Small intestine (tissue), 7 donors: ENCODE measurements around the gene DPY19L1. TPM values are rescaled to one million over a fixed set of nuclear protein-coding genes. Genes with fewer than 3 reads are reported as not detected.
"Not testable (repeated sequence)": the region's sequence is repeated elsewhere in the genome, so short reads cannot be mapped to it uniquely, and the experiment has no call there.

Source experiments
- DNase-seq, 2 donors: peaks; one replicate each; pipeline versions ENCODE4 v3.0.0 to v3.0.0-alpha.2; 2013
- FAIRE-seq: peaks from 2 replicates; lab custom pipeline; 2012; peaks lifted over from hg19 to GRCh38; lab: Jason Lieb, UNC
- H3K27ac ChIP-seq, 3 donors: one replicate each; pipeline ENCODE4 v1.5.1; 2013; ENCODE audit warnings: low read length in 2 of 3, mild to moderate bottlenecking in 2 of 3, control low read depth in 1 of 3, inconsistent platforms in 1 of 3, low read depth in 1 of 3, moderate library complexity in 1 of 3
- H3K27me3 ChIP-seq, 3 donors: one replicate each; pipeline ENCODE4 v1.6.1; 2013; ENCODE audit warnings: low read length in 3 of 3, inconsistent platforms in 1 of 3; ENCODE audit not compliant: control insufficient read depth in 3 of 3, insufficient read depth in 3 of 3
- H3K36me3 ChIP-seq, 3 donors: one replicate each; pipeline ENCODE4 v1.6.1; 2013; ENCODE audit warnings: low read length in 3 of 3, inconsistent platforms in 1 of 3, low read depth in 1 of 3, mild to moderate bottlenecking in 1 of 3, moderate library complexity in 1 of 3; ENCODE audit not compliant: control insufficient read depth in 3 of 3, insufficient read depth in 2 of 3
- H3K4me1 ChIP-seq, 3 donors: one replicate each; pipeline ENCODE4 v1.6.1; 2013; ENCODE audit warnings: low read length in 2 of 3, inconsistent platforms in 1 of 3, low read depth in 1 of 3, mild to moderate bottlenecking in 1 of 3, moderate library complexity in 1 of 3; ENCODE audit not compliant: control insufficient read depth in 3 of 3, insufficient read depth in 2 of 3
- H3K4me3 ChIP-seq, 3 donors: one replicate each; pipeline ENCODE4 v1.5.1; 2013; ENCODE audit warnings: low read length in 3 of 3, control low read depth in 1 of 3, inconsistent platforms in 1 of 3, low read depth in 1 of 3, mild to moderate bottlenecking in 1 of 3, moderate library complexity in 1 of 3
- H3K9me3 ChIP-seq, 2 donors: one replicate each; pipeline ENCODE4 v1.6.1; 2013; ENCODE audit warnings: low read depth in 1 of 2, low read length in 1 of 2; ENCODE audit not compliant: control insufficient read depth in 2 of 2, insufficient read depth in 1 of 2
- WGBS, 3 donors: extraction: QIAGEN DNeasy Blood & Tissue Kit; methylation state at CpG; one replicate each; pipeline ENCODE4 v1.1.7; 2013; 5-methylcytosine and 5-hydroxymethylcytosine counted together
- polyA plus RNA-seq, 4 donors: library from polyadenylated mRNA; stranded (reverse) in 3 of 4; unstranded in 1 of 4; fragments of 200-250 nt in 3 of 4; fragments of 120-200 nt in 1 of 4; gene quantifications; one replicate each; pipeline versions ENCODE4 v1.2.1 to v1.2.3, GENCODE V29; 2013
- donor health status: healthy with polysubstance abuse.
- donor health status: control.
- donor health status: control.
- donor health status: Bipolar disorder and iron deficiency.
- donor health status: healthy.

Gene DPY19L1
- polyA plus RNA-seq, 4 donors: 0.89 to 10.5 (median 5.8) TPM

- H3K27me3 ChIP-seq: no peaks in the 10 kb centered on the region
- no peak overlapping the region for H3K4me3 ChIP-seq
- FAIRE-seq (no peak), DNase-seq (peak in 1 of 2 donors; percentile 19)
- H3K4me1 ChIP-seq: peaks cover 0 to 3% (median 0%) of the 10 kb centered on the region in 3 donors
- H3K27ac ChIP-seq: no peak overlapping the region
- H3K36me3 ChIP-seq: peaks cover 0 to 11% (median 5%) of the 10 kb centered on the region in 3 donors
- 83 to 93% (median 87%) methylated on average over 3 of the region's 3 CpGs for WGBS, 3 donors
- H3K9me3 ChIP-seq: no peaks in the 10 kb centered on the region
Measured at GRCh38 chr7:35011085-35011484, 26.2 kb downstream of the DPY19L1 start.

GRCh38 chr7:35007768-35008167 lies 29.5 kb downstream of the DPY19L1 start:
- no peak for DNase-seq
- no peak overlapping the region for H3K27ac ChIP-seq
- no peaks in the 10 kb centered on the region for H3K27me3 ChIP-seq
- H3K4me3 ChIP-seq: no peak overlapping the region
- H3K36me3 ChIP-seq: peaks cover 0 to 8% (median 3%) of the 10 kb centered on the region in 3 donors
- H3K9me3 ChIP-seq: no peaks in the 10 kb centered on the region
- peaks cover 3 to 7% (median 3%) of the 10 kb centered on the region in 3 donors for H3K4me1 ChIP-seq
- no peak for FAIRE-seq

DNA sequence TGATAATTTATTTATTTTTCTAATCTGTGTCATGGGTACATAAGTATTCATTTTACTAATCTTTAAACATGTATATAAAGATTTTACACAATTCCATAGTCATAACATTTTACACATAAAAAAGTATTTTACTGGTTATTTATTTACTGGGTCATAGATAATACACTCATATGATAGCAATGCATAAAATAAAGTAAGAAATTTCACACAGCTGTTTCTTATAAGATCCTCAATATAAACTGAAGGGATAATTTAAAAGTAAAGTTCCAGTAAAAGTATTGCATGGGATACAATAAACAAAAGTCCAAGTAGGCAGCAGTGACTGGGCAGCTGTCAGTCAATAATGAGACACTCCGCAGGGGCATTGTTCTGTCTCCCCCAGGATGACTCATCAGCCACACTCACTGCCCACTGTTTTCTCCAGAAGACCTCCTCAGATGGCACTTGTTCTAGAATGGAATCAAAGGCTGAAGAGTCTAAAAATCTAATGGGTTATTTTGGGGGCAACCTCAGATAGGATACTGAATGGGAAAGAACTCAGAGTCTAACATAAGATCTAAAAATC lies 32.7 kb downstream of the DPY19L1 start:
- peak overlapping the region in 1 of 3 donors; percentile 27 for H3K27ac ChIP-seq
- H3K9me3 ChIP-seq: peaks cover 0 to 2% of the 10 kb centered on the region in 2 donors
- WGBS, 3 donors: 67 to 80% (median 70%) methylated on average over 1 of the region's 1 CpG
- FAIRE-seq (no peak), DNase-seq (no peak)
- peaks cover 0 to 7% (median 3%) of the 10 kb centered on the region in 3 donors for H3K4me1 ChIP-seq
- H3K36me3 ChIP-seq: no peaks in the 10 kb centered on the region
- no peak overlapping the region for H3K4me3 ChIP-seq
- no peaks in the 10 kb centered on the region for H3K27me3 ChIP-seq

GRCh38 chr7:35003679-35004303 lies 33.5 kb downstream of the DPY19L1 start:
- FAIRE-seq: peak; percentile 51
- 20 to 68% (median 45%) methylated on average over 7 of the region's 7 CpGs for WGBS, 3 donors

GRCh38 chr7:35003177-35003650 lies 34.1 kb downstream of the DPY19L1 start:
- not testable (repeated sequence) for H3K36me3 ChIP-seq, DNase-seq, H3K4me1 ChIP-seq, H3K27me3 ChIP-seq, H3K9me3 ChIP-seq, FAIRE-seq, H3K4me3 ChIP-seq
- WGBS, 3 donors: 17 to 72% (median 32%) methylated on average over 1 of the region's 1 CpG
- H3K27ac ChIP-seq: peak overlapping the region; percentile 74 to 76 (median 75)

More at GRCh38 chr7:35003679-35004303, 33.5 kb downstream of the DPY19L1 start:
- Histone ChIP-seq H3K4me3 (no peak overlapping the region), H3K27ac (peak overlapping the region; percentile 74 to 76 (median 75)), H3K9me3 (peaks cover 0 to 2% of the 10 kb centered on the region in 2 donors), H3K36me3 (no peaks in the 10 kb centered on the region), H3K27me3 (no peaks in the 10 kb centered on the region), H3K4me1 (peaks cover 0 to 7% (median 3%) of the 10 kb centered on the region in 3 donors)
- peak; percentile 88 to 98 for DNase-seq

- not testable (repeated sequence) for FAIRE-seq, H3K36me3 ChIP-seq, H3K4me3 ChIP-seq, H3K27me3 ChIP-seq, H3K4me1 ChIP-seq, H3K27ac ChIP-seq, H3K9me3 ChIP-seq, DNase-seq
- WGBS, 3 donors: 63 to 76% (median 75%) methylated on average over 5 to 6 of the region's 6 CpGs
Measured at GRCh38 chr7:34998335-34998734, 39.0 kb downstream of the DPY19L1 start.

DNA sequence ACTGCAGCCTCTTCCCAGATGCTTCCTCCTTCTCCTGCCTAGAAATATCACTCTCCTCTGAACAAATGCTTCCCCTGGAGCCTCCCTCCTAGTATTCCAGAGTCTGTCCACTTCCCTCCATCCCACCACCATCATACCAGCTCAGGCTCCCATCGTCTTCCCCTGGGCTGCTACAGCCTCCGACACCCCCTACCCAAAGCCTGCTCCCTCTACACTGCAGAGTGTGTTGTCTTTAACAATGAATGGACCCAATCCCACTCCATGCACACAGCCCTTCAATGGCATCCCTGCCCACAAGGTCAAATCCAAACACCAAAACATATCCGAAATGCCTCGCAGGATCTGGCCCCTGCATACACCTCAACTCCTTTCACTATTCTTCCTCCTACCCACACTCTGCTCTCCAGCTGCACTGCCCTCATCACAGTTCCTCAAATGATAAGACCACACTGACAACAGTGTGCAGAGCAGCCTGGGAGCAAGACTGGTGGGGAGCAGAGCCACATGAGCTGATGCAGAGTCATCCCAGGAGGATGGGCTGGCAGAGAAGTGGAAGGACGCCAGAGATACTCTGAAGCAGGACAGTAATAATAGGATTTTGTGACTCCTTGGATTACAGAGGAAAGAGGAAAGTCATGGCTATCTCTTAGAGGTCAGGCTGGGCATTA lies 40.7 kb downstream of the DPY19L1 start:
- H3K27ac ChIP-seq, H3K27me3 ChIP-seq, H3K4me1 ChIP-seq, FAIRE-seq, DNase-seq, H3K9me3 ChIP-seq, H3K36me3 ChIP-seq, H3K4me3 ChIP-seq: not testable (repeated sequence)
- 85 to 100% (median 89%) methylated on average over 2 to 4 of the region's 5 CpGs for WGBS, 3 donors

DNA sequence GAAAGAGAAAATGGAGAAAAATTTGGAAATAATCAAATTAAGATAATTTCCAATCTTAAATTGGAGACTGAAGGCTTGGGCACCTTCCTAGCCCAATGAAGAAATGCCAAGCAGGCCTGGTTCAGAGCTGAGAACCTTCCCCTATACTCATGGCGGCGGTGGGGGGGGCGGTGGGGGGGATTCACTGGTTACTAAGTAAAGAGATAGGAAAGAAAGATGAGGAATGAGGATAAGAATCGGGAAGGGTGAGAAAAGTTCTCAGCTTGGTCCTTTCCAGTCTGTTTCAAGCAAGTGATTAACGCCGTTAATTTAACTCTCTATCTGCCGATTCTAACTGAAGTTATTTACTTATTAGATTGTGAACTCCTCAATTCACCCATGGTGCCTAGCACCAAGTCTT lies 41.5 kb downstream of the DPY19L1 start:
- DNase-seq: no peak
- no peaks in the 10 kb centered on the region for H3K9me3 ChIP-seq
- WGBS, 3 donors: 83 to 94% (median 87%) methylated on average over 7 of the region's 7 CpGs

More for the DNA sequence above, 41.5 kb downstream of the DPY19L1 start:
- Histone ChIP-seq H3K4me3 (no peak overlapping the region), H3K4me1 (no peaks in the 10 kb centered on the region), H3K36me3 (no peaks in the 10 kb centered on the region), H3K27me3 (no peaks in the 10 kb centered on the region), H3K27ac (no peak overlapping the region)
- FAIRE-seq: no peak
